IMR-90 (cell line): ENCODE results near the gene ATP10A. TPM values are rescaled to one million over a fixed set of nuclear protein-coding genes. Genes with fewer than 3 reads are reported as not detected.

Experiments
- ATAC-seq: fragments of 200-7000 bp; cut with Tn5 transposase; 2 replicates; pipeline ENCODE4 v1.9.1; 2020; ENCODE audit warnings: low read depth, mild to moderate bottlenecking, moderate library complexity
- BruUV-seq: library from RNA; stranded (reverse); fragments of 400-500 nt; replicated peaks from 2 replicates; lab custom pipeline; 2021; lab: Mats Ljungman, UMichigan
- CTCF ChIA-PET: fragments of 300-600 bp; formaldehyde crosslinking; extraction: SDS; loops from one replicate; lab custom pipeline; 2021; ENCODE audit warnings: antibody characterized with exemption; lab: Yijun Ruan, JAX
- POLR2A ChIA-PET: fragments of 300-600 bp; sonication (Branson Sonifier 250); formaldehyde crosslinking; loops from one replicate; lab custom pipeline; 2022; ENCODE audit warnings: antibody characterized with exemption; ENCODE audit not compliant: unreplicated experiment; lab: Charles Lee
- DNase-seq: peaks from one replicate; pipeline ENCODE4 v3.0.0; 2013
- H2AFZ ChIP-seq: replicated peaks from 2 replicates; pipeline ENCODE3; 2013; ENCODE audit warnings: low read length, mild to moderate bottlenecking; ENCODE audit not compliant: poor library complexity
- H2AK5ac ChIP-seq: 2 replicates; pipeline ENCODE4 v1.6.1; 2013; ENCODE audit warnings: low read depth, low read length, inconsistent platforms
- H2AK9ac ChIP-seq: replicated peaks from 2 replicates; pipeline ENCODE3; 2013; ENCODE audit warnings: mild to moderate bottlenecking, low read depth, low read length, moderate library complexity; ENCODE audit not compliant: poor library complexity
- H2BK120ac ChIP-seq: 2 replicates; pipeline ENCODE4 v1.6.1; 2013; ENCODE audit warnings: low read depth, low read length, inconsistent platforms
- H2BK15ac ChIP-seq: 3 replicates; pipeline ENCODE4 v1.6.1; 2013; ENCODE audit warnings: low read depth, low read length, inconsistent platforms
- H2BK20ac ChIP-seq: 2 replicates; pipeline ENCODE4 v1.6.1; 2013; ENCODE audit warnings: low read depth, mild to moderate bottlenecking, inconsistent platforms, low read length, moderate library complexity
- H2BK5ac ChIP-seq: 2 replicates; pipeline ENCODE4 v1.6.1; 2013; ENCODE audit warnings: mild to moderate bottlenecking, low read depth, low read length, inconsistent platforms; ENCODE audit not compliant: poor library complexity, severe bottlenecking
- H3K14ac ChIP-seq: replicated peaks from 2 replicates; pipeline ENCODE4 v1.6.1; 2013; ENCODE audit warnings: low read depth, low read length, inconsistent platforms
- H3K18ac ChIP-seq: 2 replicates; pipeline ENCODE4 v1.6.1; 2013; ENCODE audit warnings: low read depth, low read length, control low read depth
- H3K23ac ChIP-seq: 2 replicates; pipeline ENCODE4 v1.6.1; 2013; ENCODE audit warnings: low read depth, low read length, inconsistent platforms
- H3K27ac ChIP-seq: 2 replicates; pipeline ENCODE4 v1.5.1; 2013; ENCODE audit warnings: mild to moderate bottlenecking, control low read depth, low read length; ENCODE audit not compliant: insufficient read depth
- H3K27me3 ChIP-seq: 2 replicates; pipeline ENCODE4 v1.6.1; 2013; ENCODE audit warnings: low read length; ENCODE audit not compliant: control insufficient read depth, insufficient read depth
- H3K36me3 ChIP-seq: 2 replicates; pipeline ENCODE4 v1.6.1; 2013; ENCODE audit warnings: low read length, mixed read lengths; ENCODE audit not compliant: control insufficient read depth, insufficient read depth
- H3K4ac ChIP-seq: 2 replicates; pipeline ENCODE4 v1.6.1; 2013; ENCODE audit warnings: low read depth, low read length, inconsistent platforms
- H3K4me1 ChIP-seq: 2 replicates; pipeline ENCODE4 v1.6.1; 2013; ENCODE audit warnings: low read length, mixed read lengths; ENCODE audit not compliant: control insufficient read depth, insufficient read depth
- H3K4me2 ChIP-seq: 2 replicates; pipeline ENCODE4 v1.6.1; 2013; ENCODE audit warnings: low read depth, mild to moderate bottlenecking, control low read depth, low read length, moderate library complexity
- H3K4me3 ChIP-seq: 2 replicates; pipeline ENCODE4 v1.5.1; 2013; ENCODE audit warnings: low read depth, mild to moderate bottlenecking, control low read depth, low read length, moderate library complexity; ENCODE audit not compliant: insufficient read depth
- H3K56ac ChIP-seq: 2 replicates; pipeline ENCODE4 v1.6.1; 2013; ENCODE audit warnings: low read length, inconsistent platforms; ENCODE audit not compliant: insufficient read depth; ENCODE audit errors: extremely low read depth
- H3K79me1 ChIP-seq, 2 experiments: 2 replicates each; pipeline ENCODE4 v1.6.1; 2013; ENCODE audit warnings: low read length in 2 of 2, inconsistent platforms in 1 of 2, low read depth in 1 of 2
- H3K9ac ChIP-seq: 2 replicates; pipeline ENCODE4 v1.6.1; 2013; ENCODE audit warnings: low read depth, low read length, control low read depth
- H3K9me1 ChIP-seq: 2 replicates; pipeline ENCODE4 v1.6.1; 2013; ENCODE audit warnings: low read length, inconsistent platforms; ENCODE audit not compliant: insufficient read depth
- H3K9me3 ChIP-seq: 2 replicates; pipeline ENCODE4 v1.6.1; 2013; ENCODE audit warnings: low read length; ENCODE audit not compliant: control insufficient read depth, insufficient read depth
- H4K20me1 ChIP-seq: 2 replicates; pipeline ENCODE4 v1.6.1; 2013; ENCODE audit warnings: low read length, inconsistent platforms; ENCODE audit not compliant: insufficient read depth
- H4K5ac ChIP-seq: 2 replicates; pipeline ENCODE4 v1.6.1; 2013; ENCODE audit warnings: mild to moderate bottlenecking, low read depth, low read length, control low read depth
- H4K8ac ChIP-seq, 2 experiments: 2 replicates each; pipeline ENCODE4 v1.6.1; 2013; ENCODE audit warnings: low read depth in 2 of 2, low read length in 2 of 2, control low read depth in 1 of 2, inconsistent platforms in 1 of 2
- H4K91ac ChIP-seq: 2 replicates; pipeline ENCODE4 v1.6.1; 2013; ENCODE audit warnings: low read depth, low read length, inconsistent platforms; ENCODE audit not compliant: insufficient read depth
- BHLHE40 ChIP-seq: fragments of 150-350 bp; IDR thresholded peaks from 2 replicates; pipeline ENCODE4 v1.6.1; 2016; ENCODE audit warnings: mild to moderate bottlenecking, low read depth, low read length
- CEBPB ChIP-seq: IDR thresholded peaks from 2 replicates; pipeline ENCODE4 v1.6.1; 2012; ENCODE audit warnings: low read depth, low read length, improper control_type of control experiment
- CHD1 ChIP-seq: IDR thresholded peaks from 2 replicates; pipeline ENCODE4 v1.6.1; 2012; ENCODE audit warnings: low read depth, low read length, improper control_type of control experiment
- CTCF ChIP-seq: conservative IDR thresholded peaks from 2 replicates; pipeline ENCODE4 v1.5.1; 2012; ENCODE audit warnings: mild to moderate bottlenecking, low read depth, low read length, improper control_type of control experiment
- ELK1 ChIP-seq: fragments of 150-350 bp; IDR thresholded peaks from 2 replicates; pipeline ENCODE4 v1.6.1; 2016; ENCODE audit warnings: low read depth, mild to moderate bottlenecking, low read length, moderate library complexity, borderline replicate concordance
- FOS ChIP-seq: fragments of 150-350 bp; IDR thresholded peaks from 2 replicates; pipeline ENCODE4 v1.6.1; 2016; ENCODE audit warnings: low read depth, low read length
- MAFK ChIP-seq: IDR thresholded peaks from 2 replicates; pipeline ENCODE4 v1.6.1; 2012; ENCODE audit warnings: low read depth, low read length, improper control_type of control experiment
- MAZ ChIP-seq: IDR thresholded peaks from 2 replicates; pipeline ENCODE4 v1.6.1; 2012; ENCODE audit warnings: low read depth, mild to moderate bottlenecking, low read length, improper control_type of control experiment, moderate library complexity, borderline replicate concordance
- MXI1 ChIP-seq: IDR thresholded peaks from 2 replicates; pipeline ENCODE4 v1.6.1; 2012; ENCODE audit warnings: low read depth, mild to moderate bottlenecking, low read length, moderate library complexity, borderline replicate concordance
- NFE2L2 ChIP-seq: fragments of 150-350 bp; IDR thresholded peaks from 2 replicates; pipeline ENCODE4 v1.6.1; 2016; ENCODE audit warnings: low read depth, mild to moderate bottlenecking, low read length
- POLR2A ChIP-seq: IDR thresholded peaks from 2 replicates; pipeline ENCODE4 v1.6.1; 2012; ENCODE audit warnings: mild to moderate bottlenecking, low read depth, low read length
- RAD21 ChIP-seq: IDR thresholded peaks from 2 replicates; pipeline ENCODE4 v1.6.1; 2012; ENCODE audit warnings: low read length, improper control_type of control experiment
- RCOR1 ChIP-seq: IDR thresholded peaks from 2 replicates; pipeline ENCODE4 v1.6.1; 2012; ENCODE audit warnings: mild to moderate bottlenecking, low read length, improper control_type of control experiment; ENCODE audit not compliant: insufficient replicate concordance
- RFX5 ChIP-seq: IDR thresholded peaks from 2 replicates; pipeline ENCODE4 v1.8.0; 2012; ENCODE audit warnings: low read depth, mild to moderate bottlenecking, low read length, moderate library complexity
- SMC3 ChIP-seq: fragments of 150-350 bp; IDR thresholded peaks from 2 replicates; pipeline ENCODE4 v1.6.1; 2016; ENCODE audit warnings: low read depth, mild to moderate bottlenecking, antibody characterized with exemption, low read length, moderate library complexity
- WGBS, 2 experiments: methylation state at CpG; one replicate each; pipeline versions ENCODE4 v1.1.5 to v1.1.7; 2013; ENCODE audit warnings: missing lambda C conversion rate in 2 of 2; ENCODE audit not compliant: insufficient read length in 1 of 2; ENCODE audit errors: extremely low coverage in 2 of 2; 5-methylcytosine and 5-hydroxymethylcytosine counted together
- dilution Hi-C: fragments of 300-500 bp; cut with HindIII; formaldehyde crosslinking; loops from one replicate; pipeline ENCODE4 v1.14.3; 2018; ENCODE audit warnings: low sequenced_read_pairs; ENCODE audit not compliant: unreplicated experiment
- in situ Hi-C: fragments of 300-500 bp; cut with MboI; formaldehyde crosslinking; loops from 3 replicates; pipeline ENCODE4 v1.14.3; 2019; ENCODE audit warnings: low sequenced_read_pairs, inconsistent platforms, mixed read lengths
- intact Hi-C: fragments of 100-400 bp; cut with micrococcal nuclease; formaldehyde crosslinking; loops from 2 replicates; pipeline ENCODE4 v1.10.0; 2022
- polyA plus RNA-seq, 3 experiments: library from polyadenylated mRNA; depleted of rRNA; stranded (reverse); fragments of >200 nt; gene quantifications; 2 replicates each; pipeline ENCODE4 v1.2.3, GENCODE V29; 2012; ENCODE audit warnings: low replicate concordance in 1 of 3
- total RNA-seq: library from RNA; depleted of rRNA; stranded (reverse); fragments of >200 nt; gene quantifications from 2 replicates; pipeline ENCODE4 v1.2.3, GENCODE V29; 2012
- TF ChIP-seq, protein P1 (sequence below): fragments of 150-350 bp; IDR thresholded peaks from 2 replicates; pipeline ENCODE4 v1.6.1; 2017; ENCODE audit warnings: mild to moderate bottlenecking, antibody characterized with exemption, low read length, low read depth

Gene ATP10A
- total and polyA plus RNA-seq, 2 of the 4 experiments (the other 2 are of a cell fraction) = 13.8 to 16.0 TPM

DNA sequence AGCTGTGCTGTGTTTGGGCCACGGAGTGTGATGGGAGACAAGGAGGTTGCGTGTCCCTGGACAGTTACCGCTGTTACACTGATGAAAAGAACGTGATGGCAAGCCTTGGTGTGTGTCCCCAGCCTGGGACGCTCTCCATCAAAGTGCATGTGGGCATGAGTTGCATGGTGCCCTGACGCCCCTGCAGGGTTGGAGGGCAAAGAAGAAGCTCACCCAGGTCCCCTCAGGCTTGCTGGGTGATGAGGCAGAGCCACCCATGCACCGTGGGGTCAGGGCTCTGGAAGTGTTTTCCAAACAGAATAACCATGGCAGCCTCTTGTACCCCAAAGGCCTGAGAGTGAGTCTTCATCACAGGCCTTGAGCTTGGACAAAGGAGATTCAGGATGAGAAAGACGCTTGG, 189.2 kb downstream of the ATP10A start:
- Histone ChIP-seq H3K23ac (no peak overlapping the region), H3K14ac (no peak overlapping the region), H3K79me1 (no peaks in the 10 kb centered on the region), H3K9me1 (peaks cover 5% of the 10 kb centered on the region; the same call in 1 of the 2 replicates), H2BK120ac (no peak overlapping the region), H2BK15ac (no peak overlapping the region), H3K4me2 (no peak overlapping the region), H3K36me3 (peaks cover 3% of the 10 kb centered on the region; the same call in 1 of the 2 replicates), H2BK20ac (no peak overlapping the region), H4K91ac (no peak overlapping the region), H2AFZ (no peak overlapping the region), H3K27ac (no peak overlapping the region), H3K9me3 (no peaks in the 10 kb centered on the region), H2AK9ac (no peak overlapping the region), H3K4ac (no peak overlapping the region), H4K8ac (no peak overlapping the region), H2AK5ac (no peak overlapping the region), H4K20me1 (no peaks in the 10 kb centered on the region), H3K9ac (no peak overlapping the region), H3K18ac (no peak overlapping the region), H2BK5ac (no peak overlapping the region), H3K4me3 (no peak overlapping the region), H3K56ac (no peak overlapping the region), H4K5ac (no peak overlapping the region), H3K27me3 (no peaks in the 10 kb centered on the region), H3K4me1 (peaks cover 2% of the 10 kb centered on the region; the same call in 1 of the 2 replicates)
- intact Hi-C loops (no loop called here), dilution Hi-C loops (no loop called here), in situ Hi-C loops (no loop called here)
- POLR2A ChIA-PET = no interaction called here
- TF ChIP-seq CHD1 (no peak), MAZ (no peak), NFE2L2 (no peak), POLR2A (no peak), SMC3 (no peak), FOS (no peak), RFX5 (no peak), BHLHE40 (no peak), CTCF (no peak), MXI1 (no peak), CEBPB (no peak), RAD21 (no peak), MAFK (no peak), ELK1 (no peak), RCOR1 (no peak)
- TF ChIP-seq, protein P1, sequence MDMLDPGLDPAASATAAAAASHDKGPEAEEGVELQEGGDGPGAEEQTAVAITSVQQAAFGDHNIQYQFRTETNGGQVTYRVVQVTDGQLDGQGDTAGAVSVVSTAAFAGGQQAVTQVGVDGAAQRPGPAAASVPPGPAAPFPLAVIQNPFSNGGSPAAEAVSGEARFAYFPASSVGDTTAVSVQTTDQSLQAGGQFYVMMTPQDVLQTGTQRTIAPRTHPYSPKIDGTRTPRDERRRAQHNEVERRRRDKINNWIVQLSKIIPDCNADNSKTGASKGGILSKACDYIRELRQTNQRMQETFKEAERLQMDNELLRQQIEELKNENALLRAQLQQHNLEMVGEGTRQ = no peak
- no peak for ATAC-seq
- no TSS peak for BruUV-seq
- 91% methylated on average over 6 of the region's 8 CpGs; no CpG with 5 or more reads in 1 of the 2 experiments for WGBS, 2 experiments
- no peak for DNase-seq
- CTCF ChIA-PET = interaction anchor here (0.6 to 1.2 kb wide), 2 partner anchors 11 to 1013 kb away, joined by 3 to 5 read pairs; no protein-coding TSS in a partner anchor
